GM12865 (cell line): ENCODE results near the gene KRT33B.

Experiments
- DNase-seq: peaks from one replicate; pipeline ENCODE4 v3.0.0; 2010; ENCODE audit warnings: low read depth
- H3K4me3 ChIP-seq: 2 replicates; pipeline ENCODE4 v1.5.1; 2011; ENCODE audit warnings: mild to moderate bottlenecking, low read depth, low read length, control low read depth
- CTCF ChIP-seq: IDR thresholded peaks from 2 replicates; pipeline ENCODE4 v1.5.1; 2011; ENCODE audit warnings: low read length, control low read depth, low read depth, inconsistent platforms; ENCODE audit not compliant: insufficient read depth; ENCODE audit errors: missing control alignments

KRT33B gene

GRCh38 chr17:41315814-41316445 lies 53.7 kb downstream of the KRT33B start:
- DNase-seq, result no peak
- no peak for TF ChIP-seq CTCF
- no peak overlapping the region for H3K4me3 ChIP-seq

DNA sequence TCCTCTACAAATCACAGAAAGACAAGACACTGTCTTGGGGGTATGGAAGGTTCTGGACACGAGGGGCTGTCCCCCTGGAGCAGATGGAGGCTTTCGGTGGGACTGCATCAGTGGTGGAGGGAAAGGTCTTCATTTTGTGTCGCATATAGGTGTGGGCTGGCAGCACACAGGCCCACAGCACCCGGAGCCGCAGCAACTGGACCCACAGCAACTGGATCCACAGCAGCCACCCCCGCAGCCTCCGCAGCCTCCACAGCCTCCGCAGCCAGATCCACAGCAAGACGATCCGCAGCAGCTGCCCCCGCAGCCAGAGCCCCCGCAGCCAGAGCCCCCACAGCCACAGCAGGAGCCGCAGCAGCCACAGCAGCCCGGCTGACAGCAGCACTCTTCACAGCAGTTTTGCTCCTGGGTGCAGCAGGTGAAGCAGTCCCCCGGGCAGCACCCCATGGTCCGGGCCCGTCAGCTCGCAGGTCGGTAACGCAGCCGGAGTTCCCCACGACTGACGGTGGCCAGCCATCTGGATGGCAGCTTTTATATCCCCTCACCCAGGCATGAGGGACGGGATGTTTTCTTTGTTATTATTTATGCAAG lies 54.3 kb downstream of the KRT33B start, which contains the start of gene KRTAP17-1:
TSS of gene KRTAP17-1 (minus strand) at position 507 of the 591 bp plus-strand sequence. CDS start at position 447, 60 bp downstream.
- DNase-seq, result no peak
- no peak within 1 kb of the TSS for H3K4me3 ChIP-seq
- no peak for TF ChIP-seq CTCF
